ENCODE results near the gene HDLBP. TPM values are rescaled to one million over a fixed set of nuclear protein-coding genes. Genes with fewer than 3 reads are reported as not detected.

HDLBP gene
- total and polyA plus RNA-seq, 10 donors: 46.1 to 333 (median 244) TPM

GRCh38 chr2:241313543-241314095, 1.9 kb downstream of the HDLBP start:
- intact Hi-C loops (cut with DNase I; ENCODE audit: low total_unique reads): no loop called here
- peaks cover 50 to 85% (median 76%) of the 10 kb centered on the region in 6 donors for H3K4me1 ChIP-seq

DNA sequence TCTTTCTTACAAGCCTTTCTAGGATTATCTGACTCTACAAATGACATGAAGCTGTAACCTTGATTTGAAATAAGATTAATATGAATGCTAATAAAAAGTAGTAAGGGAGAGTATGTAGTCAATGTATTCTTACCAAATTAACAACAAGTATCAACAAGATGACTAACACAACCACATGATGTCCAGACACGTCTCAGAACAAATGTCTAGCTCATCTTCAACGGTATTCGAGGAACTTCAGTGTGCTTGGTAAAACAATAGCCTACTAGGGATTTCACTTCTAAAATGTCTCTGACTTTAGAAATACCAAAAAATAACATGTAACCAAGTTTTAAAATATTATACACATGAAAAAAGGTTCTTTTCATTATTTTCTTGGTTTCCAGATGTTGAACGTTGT, 3.4 kb downstream of the HDLBP start:
- intact Hi-C loops (cut with DNase I; ENCODE audit: low total_unique reads): no loop called here

More at GRCh38 chr2:241313543-241314095, 1.9 kb downstream of the HDLBP start:
- 89 to 93% (median 90%) methylated on average over 8 of the region's 8 CpGs for WGBS, 5 donors
- no peaks in the 10 kb centered on the region for H3K9me3 ChIP-seq
- no peaks in the 10 kb centered on the region for H3K27me3 ChIP-seq (replicated peaks in 1 of 7)
- H3K27ac ChIP-seq: peak overlapping the region in 5 of 8 donors; percentile 95 to 99 (median 98)
- peak overlapping the region in 1 of 8 donors; percentile 83 for H3K4me3 ChIP-seq
- no peaks in the 10 kb centered on the region for H3K36me3 ChIP-seq
- TF ChIP-seq POLR2AphosphoS5 (IDR thresholded peaks at IDR 0.05): no peak
- TF ChIP-seq POLR2A (IDR thresholded peaks at IDR 0.05): no peak
- TF ChIP-seq, protein P1, sequence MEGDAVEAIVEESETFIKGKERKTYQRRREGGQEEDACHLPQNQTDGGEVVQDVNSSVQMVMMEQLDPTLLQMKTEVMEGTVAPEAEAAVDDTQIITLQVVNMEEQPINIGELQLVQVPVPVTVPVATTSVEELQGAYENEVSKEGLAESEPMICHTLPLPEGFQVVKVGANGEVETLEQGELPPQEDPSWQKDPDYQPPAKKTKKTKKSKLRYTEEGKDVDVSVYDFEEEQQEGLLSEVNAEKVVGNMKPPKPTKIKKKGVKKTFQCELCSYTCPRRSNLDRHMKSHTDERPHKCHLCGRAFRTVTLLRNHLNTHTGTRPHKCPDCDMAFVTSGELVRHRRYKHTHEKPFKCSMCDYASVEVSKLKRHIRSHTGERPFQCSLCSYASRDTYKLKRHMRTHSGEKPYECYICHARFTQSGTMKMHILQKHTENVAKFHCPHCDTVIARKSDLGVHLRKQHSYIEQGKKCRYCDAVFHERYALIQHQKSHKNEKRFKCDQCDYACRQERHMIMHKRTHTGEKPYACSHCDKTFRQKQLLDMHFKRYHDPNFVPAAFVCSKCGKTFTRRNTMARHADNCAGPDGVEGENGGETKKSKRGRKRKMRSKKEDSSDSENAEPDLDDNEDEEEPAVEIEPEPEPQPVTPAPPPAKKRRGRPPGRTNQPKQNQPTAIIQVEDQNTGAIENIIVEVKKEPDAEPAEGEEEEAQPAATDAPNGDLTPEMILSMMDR (IDR thresholded peaks at IDR 0.05 in 8 of 11, conservative IDR thresholded peaks at IDR 0.05 in 3 of 11): no peak
- no peak for DNase-seq

DNA sequence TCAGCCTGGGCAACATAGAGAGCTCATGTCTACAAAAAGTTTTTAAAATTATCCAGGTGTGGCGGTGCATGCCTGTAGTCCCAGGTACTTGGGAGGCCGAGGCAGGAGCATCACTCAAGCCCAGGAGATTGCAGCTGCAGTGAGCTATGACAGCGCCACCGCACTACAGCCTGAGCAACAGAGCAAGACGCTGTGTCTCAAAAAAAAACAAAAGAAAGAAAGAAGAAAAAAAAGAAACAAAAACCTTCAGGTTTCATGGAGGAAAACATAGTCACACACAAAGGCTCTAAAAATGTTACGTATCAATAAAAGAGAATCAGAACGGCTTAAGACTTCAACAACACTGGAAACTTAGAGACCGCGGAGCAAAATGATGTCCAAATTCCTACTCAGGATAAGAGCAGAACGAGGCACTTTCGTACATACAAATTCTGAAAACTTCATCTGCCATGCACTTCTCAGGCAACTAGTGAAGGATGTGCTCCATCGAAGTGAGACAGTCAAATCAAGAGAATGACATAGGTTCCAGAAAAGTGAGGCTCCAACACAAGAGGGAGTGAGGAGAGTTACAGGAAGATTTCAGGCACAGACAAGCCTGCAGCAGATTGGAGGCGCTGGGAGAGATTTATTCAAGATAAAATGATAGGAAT, 4.4 kb downstream of the HDLBP start:
- Histone ChIP-seq H3K36me3 (no peaks in the 10 kb centered on the region), H3K4me1 (peaks cover 30 to 87% (median 57%) of the 10 kb centered on the region in 6 donors), H3K4me3 (no peak overlapping the region), H3K27me3 (replicated peaks in 1 of 7) (no peaks in the 10 kb centered on the region), H3K27ac (no peak overlapping the region), H3K9me3 (no peaks in the 10 kb centered on the region)
- intact Hi-C loops (cut with DNase I; ENCODE audit: low total_unique reads): no loop called here
- 70 to 84% (median 79%) methylated on average over 13 of the region's 13 CpGs for WGBS, 5 donors
- TF ChIP-seq POLR2AphosphoS5 (IDR thresholded peaks at IDR 0.05): no peak
- TF ChIP-seq, protein P1 (IDR thresholded peaks at IDR 0.05 in 8 of 11, conservative IDR thresholded peaks at IDR 0.05 in 3 of 11): no peak
- TF ChIP-seq POLR2A (IDR thresholded peaks at IDR 0.05): no peak
- no peak for DNase-seq

More for the DNA sequence above, 3.4 kb downstream of the HDLBP start:
- Histone ChIP-seq H3K36me3 (no peaks in the 10 kb centered on the region), H3K4me3 (no peak overlapping the region), H3K9me3 (no peaks in the 10 kb centered on the region), H3K27me3 (replicated peaks in 1 of 7) (no peaks in the 10 kb centered on the region), H3K27ac (no peak overlapping the region), H3K4me1 (peaks cover 35 to 83% (median 61%) of the 10 kb centered on the region in 6 donors)
- no peak for DNase-seq
- no peak for TF ChIP-seq POLR2AphosphoS5 (IDR thresholded peaks at IDR 0.05)
- 60 to 82% (median 77%) methylated on average over 4 of the region's 4 CpGs for WGBS, 5 donors

- H3K4me1 ChIP-seq: peaks cover 30 to 99% (median 69%) of the 10 kb centered on the region in 6 donors
- intact Hi-C loops (cut with DNase I; ENCODE audit: low total_unique reads): no loop called here
- TF ChIP-seq POLR2A (IDR thresholded peaks at IDR 0.05) (no peak), POLR2AphosphoS5 (IDR thresholded peaks at IDR 0.05) (peak in 1 of 3 donors; percentile 33)
- TF ChIP-seq, protein P1 (IDR thresholded peaks at IDR 0.05 in 8 of 11, conservative IDR thresholded peaks at IDR 0.05 in 3 of 11): no peak
- peaks cover 0 to 6% (median 0%) of the 10 kb centered on the region in 6 donors for H3K36me3 ChIP-seq
- H3K4me3 ChIP-seq: peak overlapping the region in 1 of 8 donors; percentile 1
- H3K27me3 ChIP-seq (replicated peaks in 1 of 7): no peaks in the 10 kb centered on the region
- no peaks in the 10 kb centered on the region for H3K9me3 ChIP-seq
- DNase-seq: peak; percentile 80
- H3K27ac ChIP-seq: peak overlapping the region in 7 of 8 donors; percentile 0 to 64 (median 47)
- WGBS, 5 donors: 20 to 50% (median 32%) methylated on average over 2 of the region's 2 CpGs
Observed at GRCh38 chr2:241309684-241310117, 5.8 kb downstream of the HDLBP start.

Data from spleen (tissue), 11 donors.